HG03103 (cell line): Measurements from ENCODE around the gene EXOC6B.

Experiments used
- ATAC-seq: cut with Tn5 transposase; IDR thresholded peaks from one replicate; pipeline ENCODE4 v1.9.1; 2021; ENCODE audit warnings: low read depth; ENCODE audit not compliant: unreplicated experiment

EXOC6B gene

DNA sequence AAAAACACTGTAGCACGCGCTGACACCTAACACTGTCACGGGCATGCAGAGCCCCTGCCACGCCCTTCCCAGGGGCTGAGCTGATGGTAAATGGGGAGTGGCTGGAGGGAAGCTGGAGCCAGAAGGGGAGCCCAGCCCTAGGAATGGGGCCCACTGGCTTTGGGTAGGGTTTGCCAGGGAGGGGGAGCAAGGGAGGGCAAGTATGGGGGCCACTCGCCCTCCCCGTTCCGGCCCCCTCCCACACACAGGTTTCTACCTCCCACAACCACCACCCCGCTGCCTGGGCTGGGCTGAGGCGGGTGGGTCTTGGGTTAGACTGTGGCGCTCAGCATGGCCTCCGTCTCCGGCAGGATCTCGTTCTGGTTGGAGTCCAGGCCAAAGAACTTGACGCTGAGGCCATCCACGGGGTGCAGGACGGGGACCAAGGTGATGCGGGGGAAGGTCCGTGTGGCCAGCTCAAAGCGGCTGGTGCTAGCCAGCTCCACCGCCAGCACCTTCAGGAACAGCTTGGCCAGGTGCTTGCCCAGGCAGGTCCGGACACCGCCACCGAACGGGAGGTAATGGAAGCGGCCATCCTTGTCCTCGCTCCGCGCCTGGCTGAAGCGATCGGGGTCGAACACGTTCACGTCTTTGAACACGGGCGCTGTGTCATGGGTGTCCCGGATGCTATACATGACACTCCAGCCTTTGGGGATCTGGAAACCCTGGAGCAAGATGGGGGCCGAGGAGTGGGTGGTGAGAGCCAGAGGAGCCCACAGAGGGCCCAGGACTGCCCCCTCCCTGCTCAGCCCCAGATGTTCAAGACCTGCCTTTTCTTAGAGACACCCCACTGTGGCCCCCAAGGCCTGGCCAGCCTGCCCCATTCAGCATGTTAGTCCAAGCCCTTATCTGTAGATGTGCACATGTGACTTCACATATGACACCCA, 693.7 kb downstream of the EXOC6B start:
- ATAC-seq: no peak

GRCh38 chr2:72131371-72131891, 694.4 kb downstream of the EXOC6B start:
- ATAC-seq: no peak

GRCh38 chr2:72130659-72131360, 695.0 kb downstream of the EXOC6B start:
- no peak for ATAC-seq

- ATAC-seq: no peak
These were observed 696.0 kb downstream of the EXOC6B start for GRCh38 chr2:72129681-72130340.

- no peak for ATAC-seq
These were observed 697.0 kb downstream of the EXOC6B start for GRCh38 chr2:72128843-72129227.

GRCh38 chr2:72128059-72128842, 697.6 kb downstream of the EXOC6B start:
- ATAC-seq: no peak

- ATAC-seq: no peak
These were observed 698.3 kb downstream of the EXOC6B start for GRCh38 chr2:72127401-72128058.

DNA sequence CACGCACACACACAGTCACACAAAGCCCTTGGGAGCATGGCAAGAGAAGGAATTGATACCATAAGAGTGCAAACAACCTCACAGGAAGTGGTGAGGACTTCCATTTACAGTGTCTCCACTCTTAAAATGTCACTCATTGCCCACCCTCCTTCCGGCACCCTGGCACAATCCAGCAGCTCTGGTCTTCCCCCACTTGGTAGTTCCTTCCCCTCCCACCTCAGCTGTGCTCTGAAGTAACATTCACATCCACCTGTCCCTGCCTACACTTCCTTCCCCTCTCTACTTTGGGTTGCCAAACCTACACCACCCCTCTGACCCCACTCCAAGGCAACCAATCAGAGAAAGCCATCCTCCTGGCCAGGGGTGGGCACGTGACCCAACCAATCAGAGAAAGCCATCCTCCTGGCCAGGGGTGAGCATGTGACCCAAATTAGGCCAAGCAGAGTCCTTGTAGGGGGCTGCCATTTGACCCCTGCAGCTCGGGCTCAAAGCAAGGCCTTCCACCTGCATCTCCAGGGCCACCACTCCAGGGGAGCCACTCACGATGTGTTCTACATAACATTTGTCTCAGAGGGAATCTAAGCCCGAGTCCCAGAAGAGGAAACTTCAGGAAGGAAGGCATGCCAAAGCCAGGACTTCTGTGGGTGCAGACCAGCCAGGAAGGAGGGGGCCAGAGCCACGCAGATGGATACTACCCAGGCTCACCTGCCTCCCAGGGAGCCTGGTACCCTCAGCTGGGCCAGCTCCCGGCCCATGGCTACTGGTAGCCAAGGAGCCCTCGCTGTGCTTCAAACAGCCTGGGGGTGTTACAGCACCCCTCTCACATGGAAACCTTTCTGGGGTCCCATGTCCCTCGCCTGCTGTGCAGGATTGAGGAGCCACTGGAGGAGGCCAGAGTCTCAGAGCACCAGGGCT, 699.4 kb downstream of the EXOC6B start:
- no peak for ATAC-seq
